Caco-2 (cell line): ENCODE measurements around the gene NF2. TPM values are rescaled to one million over a fixed set of nuclear protein-coding genes. Genes with fewer than 3 reads are reported as not detected.

ENCODE experiments used
- BruUV-seq: library from RNA; stranded (reverse); fragments of 400-500 nt; replicated peaks from 2 replicates; lab custom pipeline; 2021; lab: Mats Ljungman, UMichigan
- CTCF ChIA-PET: fragments of 300-600 bp; sonication (Branson Sonifier 250); formaldehyde crosslinking; loops from one replicate; lab custom pipeline; 2022; ENCODE audit warnings: antibody characterized with exemption; lab: Charles Lee
- POLR2A ChIA-PET: fragments of 300-600 bp; sonication (Branson Sonifier 250); formaldehyde crosslinking; loops from one replicate; lab custom pipeline; 2022; ENCODE audit warnings: antibody characterized with exemption; lab: Charles Lee
- DNase-seq, 2 experiments: peaks; one replicate each; pipeline versions ENCODE4 v3.0.0 to v3.0.0-alpha.2; 2020 to 2022
- H3K27me3 ChIP-seq: replicated peaks from 2 replicates; pipeline ENCODE4 v1.6.0; 2011; ENCODE audit warnings: low read length; ENCODE audit not compliant: control insufficient read depth, insufficient read depth
- H3K36me3 ChIP-seq: 2 replicates; pipeline ENCODE4 v1.5.1; 2011; ENCODE audit warnings: low read length; ENCODE audit not compliant: control insufficient read depth, insufficient read depth
- H3K4me1 ChIP-seq: fragments of 250-450 bp; sonication (Bioruptor Pico); 2 replicates; pipeline ENCODE4 v1.5.1; 2020; ENCODE audit warnings: mild to moderate bottlenecking
- H3K4me3 ChIP-seq: 2 replicates; pipeline ENCODE4 v1.5.1; 2011; ENCODE audit warnings: low read depth, mild to moderate bottlenecking, control low read depth, low read length
- H3K9me3 ChIP-seq: fragments of 250-450 bp; sonication (Bioruptor Pico); 2 replicates; pipeline ENCODE4 v1.5.1; 2020; ENCODE audit warnings: mild to moderate bottlenecking, moderate library complexity
- H3K27ac Mint-ChIP-seq: one replicate; pipeline ENCODE4 v1.8.0; 2022; ENCODE audit warnings: mixed read lengths; ENCODE audit not compliant: unreplicated experiment
- H3K27me3 Mint-ChIP-seq: one replicate; pipeline ENCODE4 v1.8.0; 2022; ENCODE audit warnings: mixed read lengths; ENCODE audit not compliant: insufficient read depth, unreplicated experiment
- H3K36me3 Mint-ChIP-seq: one replicate; pipeline ENCODE4 v1.8.0; 2022; ENCODE audit warnings: mild to moderate bottlenecking, mixed read lengths; ENCODE audit not compliant: insufficient read depth, unreplicated experiment
- H3K4me1 Mint-ChIP-seq: one replicate; pipeline ENCODE4 v1.8.0; 2022; ENCODE audit warnings: low read depth, mixed read lengths; ENCODE audit not compliant: unreplicated experiment
- H3K4me3 Mint-ChIP-seq: one replicate; pipeline ENCODE4 v1.8.0; 2022; ENCODE audit warnings: mild to moderate bottlenecking, moderate library complexity, mixed read lengths; ENCODE audit not compliant: unreplicated experiment
- H3K9me3 Mint-ChIP-seq: one replicate; pipeline ENCODE4 v1.8.0; 2022; ENCODE audit warnings: mixed read lengths; ENCODE audit not compliant: unreplicated experiment
- intact Hi-C: fragments of 100-400 bp; cut with micrococcal nuclease; formaldehyde crosslinking; loops from one replicate; pipeline ENCODE4 v1.10.0; 2022; ENCODE audit not compliant: unreplicated experiment
- total RNA-seq: library from RNA; stranded (reverse); gene quantifications from 2 replicates; pipeline ENCODE4 v1.2.3, GENCODE V29; 2022
- TF ChIP-seq, protein P1 (sequence below), 2 experiments: fragments of 200-600 bp in 1 of 2; IDR thresholded peaks; 1 replicate in 1 of 2; 2 replicates in 1 of 2; pipeline versions ENCODE4 v1.5.1 to v1.8.0; 2011 to 2022; ENCODE audit warnings: antibody characterized with exemption in 1 of 2, control low read depth in 1 of 2, inconsistent platforms in 1 of 2, low read depth in 1 of 2, low read length in 1 of 2, mild to moderate bottlenecking in 1 of 2, moderate library complexity in 1 of 2; ENCODE audit not compliant: insufficient read depth in 1 of 2, severe bottlenecking in 1 of 2, unreplicated experiment in 1 of 2

NF2 gene
- total RNA-seq, 1 experiment from 2014 or later, result 53.2 TPM

DNA sequence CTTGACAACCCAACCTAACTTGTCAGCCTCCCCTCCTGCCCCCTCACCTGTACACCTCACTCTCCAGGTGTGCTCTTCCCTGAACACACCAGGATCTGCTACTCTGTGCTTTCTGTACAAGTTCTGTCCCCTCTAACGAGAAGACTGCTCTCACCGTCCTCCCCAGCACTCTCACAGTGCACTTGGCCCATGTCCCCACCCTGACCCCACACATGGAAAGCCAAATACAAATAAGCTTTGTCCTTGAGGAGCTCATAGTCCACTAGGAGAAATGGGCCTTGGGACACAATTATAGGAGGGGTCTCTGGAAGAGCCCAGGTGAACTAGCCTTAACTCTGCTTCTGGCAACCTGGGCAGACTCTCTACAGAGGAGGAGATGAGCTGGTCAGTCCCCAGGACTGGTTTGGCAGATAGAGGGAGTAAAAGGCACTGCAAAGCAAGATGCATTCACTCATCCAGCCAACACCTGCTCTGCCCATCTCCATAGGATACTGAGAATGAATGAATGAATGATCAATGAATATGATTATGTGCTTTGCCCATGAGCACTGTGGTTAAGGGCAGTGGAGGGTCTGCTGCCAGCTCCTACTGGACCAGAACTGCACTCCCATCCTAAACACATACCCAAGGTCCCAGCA, 32.4 kb upstream of the NF2 start:
- H3K27me3 Mint-ChIP-seq, result no peaks in the 10 kb centered on the region
- H3K27me3 ChIP-seq, result no peaks in the 10 kb centered on the region
- H3K4me3 Mint-ChIP-seq, result no peak overlapping the region
- TF ChIP-seq, protein P1, sequence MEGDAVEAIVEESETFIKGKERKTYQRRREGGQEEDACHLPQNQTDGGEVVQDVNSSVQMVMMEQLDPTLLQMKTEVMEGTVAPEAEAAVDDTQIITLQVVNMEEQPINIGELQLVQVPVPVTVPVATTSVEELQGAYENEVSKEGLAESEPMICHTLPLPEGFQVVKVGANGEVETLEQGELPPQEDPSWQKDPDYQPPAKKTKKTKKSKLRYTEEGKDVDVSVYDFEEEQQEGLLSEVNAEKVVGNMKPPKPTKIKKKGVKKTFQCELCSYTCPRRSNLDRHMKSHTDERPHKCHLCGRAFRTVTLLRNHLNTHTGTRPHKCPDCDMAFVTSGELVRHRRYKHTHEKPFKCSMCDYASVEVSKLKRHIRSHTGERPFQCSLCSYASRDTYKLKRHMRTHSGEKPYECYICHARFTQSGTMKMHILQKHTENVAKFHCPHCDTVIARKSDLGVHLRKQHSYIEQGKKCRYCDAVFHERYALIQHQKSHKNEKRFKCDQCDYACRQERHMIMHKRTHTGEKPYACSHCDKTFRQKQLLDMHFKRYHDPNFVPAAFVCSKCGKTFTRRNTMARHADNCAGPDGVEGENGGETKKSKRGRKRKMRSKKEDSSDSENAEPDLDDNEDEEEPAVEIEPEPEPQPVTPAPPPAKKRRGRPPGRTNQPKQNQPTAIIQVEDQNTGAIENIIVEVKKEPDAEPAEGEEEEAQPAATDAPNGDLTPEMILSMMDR (IDR thresholded peaks at IDR 0.05; ENCODE audit: insufficient read depth in 1 of 2, low read depth in 1 of 2, low read length in 1 of 2, severe bottlenecking in 1 of 2, unreplicated experiment in 1 of 2), result no peak
- ChIA-PET POLR2A (interaction anchor here (0.5 to 1.9 kb wide), 2 partner anchors 17 to 201 kb away, joined by 4 to 5 read pairs; partner anchors contain the start of gene THOC5), CTCF (interaction anchor here (0.5 kb wide), 1 partner anchor 32 kb away, joined by 5 read pairs; no protein-coding TSS in a partner anchor)
- H3K4me1 ChIP-seq, result peaks cover 47% of the 10 kb centered on the region
- DNase-seq, result no peak
- no peak overlapping the region for H3K4me3 ChIP-seq
- no TSS peak for BruUV-seq
- peaks cover 5% of the 10 kb centered on the region; the same call in 1 of the 2 replicates for H3K36me3 ChIP-seq
- H3K9me3 Mint-ChIP-seq, result no peaks in the 10 kb centered on the region
- H3K9me3 ChIP-seq, result no peaks in the 10 kb centered on the region
- H3K36me3 Mint-ChIP-seq, result peaks cover 28% of the 10 kb centered on the region
- H3K27ac Mint-ChIP-seq, result peak overlapping the region; percentile 18
- intact Hi-C loops, result no loop called here
- peaks cover 13% of the 10 kb centered on the region for H3K4me1 Mint-ChIP-seq

DNA sequence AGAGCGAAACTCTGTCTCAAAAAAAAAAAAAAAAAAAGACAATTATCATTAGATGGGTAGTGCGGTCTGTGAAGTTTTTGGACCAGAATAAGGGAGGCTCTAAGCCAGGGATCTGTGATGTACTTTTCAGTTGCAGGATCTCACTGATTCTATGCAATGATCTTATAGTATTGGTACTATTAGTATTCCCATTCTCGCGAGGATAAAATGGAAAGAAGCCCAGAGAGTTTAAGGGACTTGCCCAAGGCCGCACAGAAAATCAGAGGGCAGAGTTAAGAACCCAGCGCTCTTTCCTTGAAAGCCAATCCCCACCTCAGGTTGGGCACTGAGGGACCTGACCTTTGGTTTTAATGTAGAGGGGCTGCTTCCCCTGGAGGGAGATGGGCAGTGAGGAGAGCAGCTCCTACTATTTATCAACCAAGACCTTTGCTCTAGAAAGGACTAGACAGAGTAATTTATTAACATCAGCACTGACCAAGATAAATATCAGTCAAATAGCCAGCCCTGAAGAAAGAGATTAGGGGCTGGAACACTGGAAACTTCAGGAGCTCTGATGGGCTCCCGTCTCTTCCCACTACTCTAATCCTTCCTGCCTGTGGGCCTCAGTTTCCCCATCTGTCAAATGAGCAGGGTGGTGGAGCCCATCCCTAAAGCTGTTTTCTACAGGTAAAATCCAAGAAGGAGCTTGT, 28.5 kb upstream of the NF2 start:
- TF ChIP-seq, protein P1 (IDR thresholded peaks at IDR 0.05; ENCODE audit: insufficient read depth in 1 of 2, low read depth in 1 of 2, low read length in 1 of 2, severe bottlenecking in 1 of 2, unreplicated experiment in 1 of 2), result no peak
- DNase-seq, result peak; percentile 35 to 59
- Histone ChIP-seq H3K27me3 (no peaks in the 10 kb centered on the region), H3K9me3 (no peaks in the 10 kb centered on the region), H3K36me3 (peaks cover 5% of the 10 kb centered on the region), H3K4me3 (0 out of 2 replicates have a peak overlapping the region, but pooled peaks have one; percentile 4), H3K4me1 (peaks cover 47% of the 10 kb centered on the region)
- intact Hi-C loops, result no loop called here
- no peaks in the 10 kb centered on the region for H3K27me3 Mint-ChIP-seq
- peak overlapping the region; percentile 31 for H3K27ac Mint-ChIP-seq
- H3K4me1 Mint-ChIP-seq, result peaks cover 8% of the 10 kb centered on the region
- POLR2A ChIA-PET, result interaction anchor here (0.6 to 1.1 kb wide), 2 partner anchors 22 to 371 kb away, joined by 8 read pairs; partner anchors contain the start of gene THOC5
- no TSS peak for BruUV-seq
- H3K4me3 Mint-ChIP-seq, result peak overlapping the region; percentile 51
- CTCF ChIA-PET, result interaction anchor here (0.5 to 1.1 kb wide), 3 partner anchors 21 to 309 kb away, joined by 3 to 15 read pairs (median 3); partner anchors contain the start of gene THOC5
- H3K9me3 Mint-ChIP-seq, result no peaks in the 10 kb centered on the region
- H3K36me3 Mint-ChIP-seq, result peaks cover 34% of the 10 kb centered on the region

DNA sequence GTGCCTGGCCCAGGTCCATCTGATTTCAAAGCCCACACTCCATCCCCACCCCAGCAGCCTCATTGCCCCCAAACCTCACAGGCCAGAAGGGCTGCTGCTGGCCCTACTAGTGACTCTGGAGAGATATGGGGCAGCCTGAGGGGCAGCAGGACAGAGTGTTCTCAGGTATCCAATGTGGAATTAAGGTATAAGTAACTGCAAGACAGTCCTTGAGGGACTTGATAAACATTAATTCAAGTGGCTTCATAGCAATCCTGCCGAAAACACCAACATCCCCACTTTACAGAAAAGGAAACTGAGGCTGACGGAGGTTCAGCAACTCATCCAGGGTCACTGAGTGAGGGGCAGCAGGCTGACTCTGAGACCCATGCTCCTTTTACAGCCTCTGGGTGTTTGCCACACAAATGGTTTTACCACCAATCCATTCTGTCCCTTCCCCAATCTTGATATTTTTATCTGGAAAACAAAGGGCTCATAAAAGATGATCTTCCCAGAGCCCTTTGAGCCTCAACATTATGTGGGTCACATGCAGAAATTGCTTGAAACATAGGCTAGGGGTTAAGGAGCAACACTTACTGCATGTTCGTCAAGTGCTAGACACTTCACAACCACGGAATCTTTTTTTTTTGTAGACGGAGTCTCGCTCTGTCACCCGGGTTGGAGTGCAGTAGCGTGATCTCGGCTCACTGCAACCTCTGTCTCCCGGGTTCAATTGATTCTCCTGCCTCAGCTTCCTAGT, 24.8 kb upstream of the NF2 start:
- intact Hi-C loops, result no loop called here
- no peaks in the 10 kb centered on the region for H3K27me3 Mint-ChIP-seq
- no peaks in the 10 kb centered on the region for H3K9me3 Mint-ChIP-seq
- no peaks in the 10 kb centered on the region for H3K27me3 ChIP-seq
- DNase-seq, result no peak
- H3K4me3 ChIP-seq, result no peak overlapping the region
- peaks cover 17% of the 10 kb centered on the region for H3K4me1 Mint-ChIP-seq
- peaks cover 5% of the 10 kb centered on the region for H3K36me3 ChIP-seq
- ChIA-PET CTCF (no interaction called here), POLR2A (no interaction called here)
- no peaks in the 10 kb centered on the region for H3K9me3 ChIP-seq
- H3K4me3 Mint-ChIP-seq, result no peak overlapping the region
- peaks cover 52% of the 10 kb centered on the region for H3K4me1 ChIP-seq
- peaks cover 44% of the 10 kb centered on the region for H3K36me3 Mint-ChIP-seq
- TF ChIP-seq, protein P1 (IDR thresholded peaks at IDR 0.05; ENCODE audit: insufficient read depth in 1 of 2, low read depth in 1 of 2, low read length in 1 of 2, severe bottlenecking in 1 of 2, unreplicated experiment in 1 of 2), result no peak
- BruUV-seq, result no TSS peak
- H3K27ac Mint-ChIP-seq, result no peak overlapping the region
